Stimulated activated CD8-positive, alpha-beta memory T cell treated with anti-CD3 and anti-CD28 coated beads, Interleukin-15, amount 100 ng/mL, for 4 hours (primary cell): ENCODE measurements around the gene C1QTNF6.
A peak's percentile ranks its signal among the peaks of the same experiment; 100 is the strongest.

Source experiments
- DNase-seq, 2 donors: peaks; one replicate each; pipeline ENCODE4 v3.0.0-alpha.2; 2020; ENCODE audit warnings: low read depth in 2 of 2

Gene C1QTNF6

GRCh38 chr22:37162221-37163095 lies 25.6 kb downstream of the C1QTNF6 start:
- peak; percentile 54 to 68 for DNase-seq

- no peak for DNase-seq
Measured at GRCh38 chr22:37161443-37161842, 26.6 kb downstream of the C1QTNF6 start.

- no peak for DNase-seq
Measured at GRCh38 chr22:37160027-37160426, 28.0 kb downstream of the C1QTNF6 start.

- no peak for DNase-seq
Measured at GRCh38 chr22:37158963-37159290, 29.1 kb downstream of the C1QTNF6 start.

- no peak for DNase-seq
Measured at GRCh38 chr22:37157516-37158285, 30.3 kb downstream of the C1QTNF6 start.

- DNase-seq, result no peak
Measured at GRCh38 chr22:37156686-37157435, 31.2 kb downstream of the C1QTNF6 start.

- no peak for DNase-seq
Measured at GRCh38 chr22:37155971-37156370, 32.1 kb downstream of the C1QTNF6 start.

- no peak for DNase-seq
Measured at GRCh38 chr22:37154925-37155712, 32.9 kb downstream of the C1QTNF6 start.

GRCh38 chr22:37153901-37154300 lies 34.1 kb downstream of the C1QTNF6 start:
- no peak for DNase-seq

GRCh38 chr22:37151401-37151800 lies 36.6 kb downstream of the C1QTNF6 start:
- no peak for DNase-seq

- no peak for DNase-seq
Measured at GRCh38 chr22:37150701-37151100, 37.3 kb downstream of the C1QTNF6 start.

- DNase-seq, result no peak
Measured at GRCh38 chr22:37148742-37149665, 39.0 kb downstream of the C1QTNF6 start.

- DNase-seq, result no peak
Measured at GRCh38 chr22:37148031-37148651, 39.9 kb downstream of the C1QTNF6 start.

- DNase-seq, result no peak
Measured at GRCh38 chr22:37147186-37147990, 40.7 kb downstream of the C1QTNF6 start.

GRCh38 chr22:37146507-37147180 lies 41.4 kb downstream of the C1QTNF6 start:
- DNase-seq, result no peak

- no peak for DNase-seq
Measured at GRCh38 chr22:37146051-37146385, 42.0 kb downstream of the C1QTNF6 start.

- DNase-seq, result no peak
Measured at GRCh38 chr22:37145180-37146050, 42.6 kb downstream of the C1QTNF6 start.

GRCh38 chr22:37144180-37144554 lies 43.9 kb downstream of the C1QTNF6 start:
- no peak for DNase-seq
